T follicular helper cell (primary cell): Measurements from ENCODE around the gene MLPH.

Experiments
- DNase-seq: peaks from one replicate; pipeline ENCODE4 v3.0.0-alpha.2; 2020; ENCODE audit warnings: low read depth

The MLPH gene

DNA sequence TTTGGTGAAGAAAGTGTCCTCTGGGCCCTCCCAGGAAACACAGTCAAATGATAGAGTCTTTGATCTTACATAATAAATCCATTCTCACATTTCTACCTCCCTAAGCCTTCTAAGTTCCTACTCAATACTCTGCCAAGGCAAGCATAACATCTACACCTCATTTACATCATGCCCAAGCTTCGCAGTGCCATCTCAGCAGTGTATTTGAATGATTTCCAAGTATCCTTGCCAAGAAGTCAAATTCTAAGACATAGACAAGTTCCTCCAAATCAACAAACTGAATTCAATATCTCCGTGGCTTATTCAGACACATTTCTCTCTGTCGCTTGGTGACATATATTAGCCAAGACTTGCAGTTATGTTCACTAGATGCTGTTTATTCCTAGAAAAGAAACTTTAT, 8.1 kb upstream of the MLPH start:
- DNase-seq = no peak

DNA sequence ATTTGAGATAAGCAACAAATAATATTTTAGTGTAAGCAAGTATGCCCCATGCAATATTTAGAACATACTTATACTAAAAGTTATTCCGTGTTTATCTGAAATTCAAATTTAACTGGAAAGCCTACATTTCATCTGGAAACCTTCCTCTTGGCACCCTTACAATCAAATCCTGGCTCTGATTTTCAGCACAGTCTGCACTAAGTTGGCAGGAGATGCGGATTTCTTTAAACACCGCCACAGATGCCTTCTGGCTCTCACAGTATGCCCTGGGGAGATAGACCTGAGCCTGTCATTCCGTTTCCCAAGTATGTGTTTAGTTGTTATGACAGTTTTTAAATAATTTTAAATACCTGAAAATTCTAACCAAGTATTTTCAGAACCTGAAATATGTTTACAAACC, 7.3 kb upstream of the MLPH start:
- no peak for DNase-seq

DNA sequence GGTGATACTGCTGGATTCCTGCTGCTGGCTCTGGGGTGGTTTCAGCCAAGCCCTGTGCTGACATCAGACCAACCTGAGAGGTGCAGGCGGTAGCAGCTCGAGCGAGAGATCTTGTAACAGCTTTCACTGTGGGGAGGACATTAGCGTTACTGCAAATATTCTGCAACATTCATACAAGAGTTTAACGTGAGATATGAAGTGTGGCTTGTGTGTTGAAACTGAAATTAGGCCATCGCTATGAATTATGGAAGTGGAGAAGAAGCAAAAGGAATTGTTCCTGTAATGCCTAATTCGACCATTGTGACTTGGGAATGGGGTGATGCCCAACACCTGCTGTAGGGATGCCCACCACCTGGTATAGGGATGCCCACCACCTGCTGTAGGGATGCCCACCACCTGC, 6.5 kb upstream of the MLPH start:
- no peak for DNase-seq

DNA sequence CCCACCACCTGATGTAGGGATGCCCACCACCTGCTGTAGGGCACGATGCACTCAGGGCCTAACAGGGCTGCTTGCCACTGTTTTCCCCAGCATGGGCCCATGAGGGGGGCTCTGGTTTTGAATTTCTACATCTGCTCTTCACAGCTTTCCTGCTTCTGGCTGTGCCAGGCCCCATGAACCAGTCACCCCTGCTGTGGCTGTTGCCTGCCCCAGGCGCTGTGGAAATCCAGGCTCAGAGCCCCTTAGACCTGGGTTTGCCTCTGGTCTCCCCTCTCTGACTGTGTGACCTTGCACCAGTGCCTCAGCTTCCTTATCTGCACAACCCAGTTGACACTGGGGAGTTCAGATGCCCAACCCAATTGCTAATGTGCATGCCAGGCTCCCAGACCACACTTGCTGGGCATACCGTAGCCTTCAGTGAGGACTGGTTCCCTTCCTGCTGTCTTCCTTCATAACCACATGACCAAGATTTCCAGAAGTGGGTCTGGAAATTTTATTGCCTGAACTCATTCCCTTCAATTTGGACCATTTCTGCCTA, 6.0 kb upstream of the MLPH start:
- DNase-seq = no peak

DNA sequence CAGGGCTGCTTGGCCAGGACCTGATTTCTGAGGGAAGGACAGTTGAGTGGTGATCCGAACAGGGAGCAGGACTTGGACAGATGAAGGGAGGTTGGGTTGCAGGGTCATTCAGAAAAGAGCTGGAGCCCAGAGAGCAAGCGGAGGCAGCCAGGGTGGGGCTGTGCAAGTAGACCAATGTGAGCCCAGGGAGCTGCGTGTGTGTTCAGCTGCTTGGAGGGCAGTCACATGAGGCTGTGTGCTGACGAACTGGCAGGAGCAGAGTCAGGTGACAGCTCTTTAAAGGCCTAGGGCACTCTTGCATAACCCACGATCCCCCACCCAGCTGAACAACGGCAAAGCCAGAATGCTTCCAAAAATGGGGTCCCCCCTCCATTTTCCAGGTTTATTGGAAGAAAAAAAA, 4.6 kb upstream of the MLPH start:
- no peak for DNase-seq

DNA sequence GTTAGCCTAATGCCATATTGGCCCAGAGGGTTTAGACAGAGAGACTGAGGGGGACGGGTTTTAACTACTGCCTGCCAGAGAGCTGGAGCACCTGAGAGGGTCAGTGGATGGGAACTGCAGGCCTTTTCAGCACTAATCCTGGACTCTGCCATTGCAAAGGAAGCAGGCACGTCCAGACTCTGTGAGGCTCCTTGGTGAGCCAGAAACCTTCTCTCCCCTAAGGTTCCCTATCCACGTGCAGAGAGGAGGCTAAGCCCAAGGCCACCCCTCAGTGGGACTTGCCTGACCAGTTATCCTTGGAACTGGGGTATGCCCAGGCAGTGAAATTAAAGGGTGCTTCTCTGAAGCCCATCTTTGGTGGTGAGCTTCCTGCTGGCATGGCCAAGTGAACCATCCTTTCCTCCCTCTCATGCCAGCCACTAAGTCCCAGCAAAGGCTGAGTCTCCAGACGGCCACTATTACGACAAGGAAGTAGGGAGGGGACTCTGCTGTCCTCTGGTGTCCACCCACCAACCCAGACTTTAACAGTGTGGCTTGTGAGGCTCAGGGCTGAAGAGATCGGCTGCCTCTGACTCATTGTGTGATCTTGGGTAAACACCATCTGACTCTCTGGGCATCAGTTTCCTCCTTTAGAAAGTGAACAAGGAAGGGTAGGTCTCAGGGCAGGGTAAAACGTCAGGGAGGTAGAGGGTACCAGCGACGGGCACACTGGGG, 3.9 kb upstream of the MLPH start:
- DNase-seq = no peak

DNA sequence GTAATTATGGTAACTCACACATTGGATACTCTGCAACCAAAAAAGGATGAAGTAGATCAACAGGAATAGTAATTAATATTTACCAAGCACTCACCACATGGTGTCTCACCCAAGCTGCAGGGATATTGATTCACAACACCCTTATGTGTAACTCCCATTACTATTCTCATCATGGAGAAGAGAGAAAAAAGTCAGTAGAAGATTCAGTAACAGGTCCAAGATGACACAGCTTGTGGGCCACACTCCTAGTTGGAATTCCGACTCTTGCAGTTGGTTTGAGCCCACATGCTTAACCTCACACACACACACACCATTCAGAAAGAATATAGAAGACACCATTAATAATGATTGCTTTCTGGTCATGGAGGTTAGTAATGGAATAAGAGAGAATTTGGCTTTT, 1.7 kb upstream of the MLPH start:
- no peak for DNase-seq

DNA sequence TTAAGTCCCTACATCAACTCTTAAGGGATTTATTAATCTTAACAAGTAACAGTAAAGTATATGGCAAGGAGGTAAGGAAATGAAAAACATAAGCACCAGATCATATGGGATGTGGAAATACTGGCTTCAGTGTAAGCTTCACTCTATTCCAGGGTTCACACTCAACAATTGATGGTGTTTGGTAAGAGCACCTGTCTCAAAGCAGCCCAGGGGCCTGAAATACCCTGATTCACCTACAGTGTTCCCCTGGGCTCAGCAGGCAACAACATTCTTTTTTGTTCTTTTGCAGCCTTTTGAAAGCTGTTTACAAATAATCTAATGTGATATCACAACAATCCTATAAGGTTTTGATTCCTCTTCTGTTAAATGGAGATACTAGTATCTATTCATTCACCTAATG, 1.2 kb upstream of the MLPH start:
- DNase-seq = no peak

DNA sequence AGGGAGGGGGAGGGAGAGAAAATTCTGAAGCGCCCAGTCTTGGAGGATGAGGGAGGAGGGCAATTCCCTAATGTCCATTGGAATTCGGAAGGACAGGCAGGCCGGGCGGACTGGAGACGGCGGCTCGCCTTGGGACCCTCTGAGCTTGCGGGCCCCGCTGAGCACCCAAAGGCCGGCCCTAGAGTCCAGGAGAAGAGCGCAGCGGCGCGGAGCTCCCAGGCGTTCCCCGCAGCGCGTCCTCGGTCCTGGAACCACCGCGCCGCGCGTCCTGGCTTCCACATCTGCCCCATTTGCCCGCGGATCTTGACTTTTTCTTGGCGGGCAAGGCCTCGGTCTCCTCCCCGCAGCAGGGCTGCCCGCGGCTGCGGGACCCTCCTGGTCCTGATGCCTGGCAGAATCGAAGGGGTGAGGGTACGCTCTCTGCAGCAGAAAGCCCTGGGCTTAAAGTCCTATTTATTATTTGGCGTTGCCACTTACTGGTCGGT, 675 bp upstream of the MLPH start:
- DNase-seq = no peak

DNA sequence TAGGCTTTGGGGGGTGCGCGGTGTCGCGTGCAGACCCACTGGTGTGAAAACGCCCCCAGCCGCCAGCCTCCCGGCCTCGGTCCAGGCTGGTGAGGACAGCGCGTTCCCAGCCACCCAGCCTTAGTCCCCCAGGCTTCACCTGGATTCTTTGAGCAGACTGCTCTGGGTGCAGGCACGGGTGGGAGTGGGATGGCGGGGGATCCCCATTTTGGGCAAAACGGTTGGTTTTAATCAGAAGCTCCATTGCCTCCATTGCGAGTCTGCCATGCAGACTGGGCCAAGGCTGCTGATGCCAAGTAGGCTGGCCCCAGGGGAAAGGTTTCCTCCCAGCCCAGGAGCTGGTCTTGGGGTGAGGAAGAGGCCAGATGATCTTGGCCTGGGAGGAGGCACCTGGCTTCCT, 445 bp downstream of the MLPH start:
- DNase-seq = no peak

DNA sequence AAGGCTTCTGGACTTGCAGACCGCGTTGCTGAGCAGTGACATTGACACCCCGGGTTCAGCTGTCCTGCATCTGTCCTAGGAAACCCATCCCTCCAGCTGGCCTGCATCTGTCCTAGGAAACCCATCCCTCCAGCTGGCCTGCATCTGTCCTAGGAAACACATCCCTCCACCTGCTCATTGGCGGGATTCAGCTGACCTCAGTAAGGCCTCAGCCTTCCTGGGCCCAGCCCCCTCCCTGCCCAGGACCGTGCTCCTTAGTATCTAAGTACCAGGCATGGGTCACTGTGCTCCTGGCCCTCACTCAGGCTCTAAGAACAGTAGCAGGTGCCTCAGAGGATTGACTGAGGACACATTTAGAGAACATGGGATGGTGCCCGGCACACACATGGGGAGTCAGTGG, 1.2 kb downstream of the MLPH start:
- DNase-seq = no peak

DNA sequence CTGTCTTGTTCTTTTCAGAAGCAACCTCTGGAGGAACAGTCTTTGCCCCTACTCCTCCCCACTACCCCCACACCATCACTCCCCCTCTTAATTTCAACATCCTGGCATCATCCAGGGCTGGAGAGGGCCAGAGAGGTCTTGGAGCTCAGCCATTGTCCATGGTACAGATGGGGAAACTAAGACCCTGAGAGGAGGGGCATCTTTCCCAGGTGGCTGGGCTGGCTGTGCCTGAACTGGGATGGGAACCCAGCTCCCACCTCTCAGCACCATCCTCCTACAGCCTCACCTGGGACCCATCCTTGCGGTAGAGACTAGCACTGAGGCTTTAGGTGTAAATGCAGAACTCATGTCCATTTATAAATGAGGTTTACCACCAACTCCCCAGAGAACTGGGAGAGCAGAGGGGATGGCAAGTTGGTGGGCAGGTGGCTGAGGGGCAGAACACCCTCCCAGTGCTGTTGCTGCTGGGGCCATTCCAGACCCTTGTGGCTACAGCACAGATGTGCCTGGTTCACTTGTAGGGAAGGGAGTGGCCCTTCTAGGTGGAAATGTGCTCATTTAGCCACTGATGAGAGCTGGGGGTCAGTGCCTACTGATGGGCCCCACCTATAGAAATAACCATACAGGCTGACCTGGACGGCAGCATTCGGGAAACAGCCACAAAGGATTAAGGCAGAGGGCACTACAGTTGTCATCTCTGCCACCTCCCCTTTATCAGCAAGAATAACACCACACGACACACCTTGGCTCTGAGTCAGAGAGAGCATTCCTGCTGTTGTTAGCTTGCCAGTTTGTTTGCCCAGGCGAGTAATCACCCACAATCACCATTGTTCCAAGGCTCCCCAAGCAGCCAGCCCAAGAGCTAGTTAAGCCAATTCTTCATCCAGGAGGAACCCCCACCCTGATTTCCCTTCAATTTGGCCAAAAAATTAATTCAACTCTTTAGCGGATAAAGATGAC, 2.1 kb downstream of the MLPH start:
- DNase-seq = no peak

DNA sequence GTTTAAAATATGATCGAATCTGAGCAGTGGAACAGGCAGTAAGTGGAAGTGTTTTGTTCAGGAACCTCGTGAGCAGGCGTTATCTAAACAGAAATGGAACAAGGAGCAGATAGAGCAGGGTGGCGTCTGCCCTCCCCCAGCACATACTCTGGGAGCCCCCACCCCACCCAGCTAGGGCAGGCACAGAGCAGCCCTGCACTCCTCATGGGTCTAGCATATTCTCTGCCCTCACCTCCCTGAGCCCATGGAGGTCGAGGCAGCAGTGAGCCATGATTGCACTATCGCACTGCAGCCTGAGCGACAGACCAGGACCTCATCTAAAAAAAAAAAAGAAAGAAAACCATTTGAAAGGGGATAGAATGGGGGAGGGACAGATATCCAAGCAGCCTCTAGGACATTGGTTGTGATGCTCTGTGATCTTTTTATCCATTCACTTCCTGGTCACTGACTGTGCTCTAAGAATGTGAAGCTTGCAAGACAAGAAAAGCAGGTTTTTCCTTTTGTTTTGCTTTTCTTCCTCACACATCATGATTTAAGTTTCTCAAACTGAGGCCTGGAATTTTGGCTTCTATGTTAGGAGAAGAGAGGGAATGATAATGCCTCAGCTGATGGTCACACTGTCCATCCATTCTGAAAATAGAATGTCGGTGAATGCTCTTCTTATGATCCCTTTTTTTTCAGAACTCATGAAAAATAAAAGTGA, 3.1 kb downstream of the MLPH start:
- no peak for DNase-seq

DNA sequence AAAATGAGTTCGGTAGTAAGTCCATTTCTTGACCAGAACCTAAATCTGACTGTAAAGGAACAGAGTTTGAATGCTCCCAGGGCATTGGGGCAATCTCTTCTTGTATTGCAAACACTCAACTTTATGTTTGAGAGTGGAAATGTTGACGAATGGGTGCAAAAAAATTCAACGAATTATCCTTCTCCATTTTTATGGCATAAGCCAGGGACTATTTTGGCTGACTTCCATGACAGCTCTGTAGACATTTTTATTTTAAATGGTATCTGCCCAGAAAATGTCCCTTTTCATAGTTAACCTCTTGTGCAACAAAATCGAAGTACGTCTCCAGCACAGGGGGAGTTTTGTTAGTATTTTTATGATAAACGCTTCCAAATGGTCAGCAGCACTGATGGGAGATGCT, 3.7 kb downstream of the MLPH start:
- no peak for DNase-seq

DNA sequence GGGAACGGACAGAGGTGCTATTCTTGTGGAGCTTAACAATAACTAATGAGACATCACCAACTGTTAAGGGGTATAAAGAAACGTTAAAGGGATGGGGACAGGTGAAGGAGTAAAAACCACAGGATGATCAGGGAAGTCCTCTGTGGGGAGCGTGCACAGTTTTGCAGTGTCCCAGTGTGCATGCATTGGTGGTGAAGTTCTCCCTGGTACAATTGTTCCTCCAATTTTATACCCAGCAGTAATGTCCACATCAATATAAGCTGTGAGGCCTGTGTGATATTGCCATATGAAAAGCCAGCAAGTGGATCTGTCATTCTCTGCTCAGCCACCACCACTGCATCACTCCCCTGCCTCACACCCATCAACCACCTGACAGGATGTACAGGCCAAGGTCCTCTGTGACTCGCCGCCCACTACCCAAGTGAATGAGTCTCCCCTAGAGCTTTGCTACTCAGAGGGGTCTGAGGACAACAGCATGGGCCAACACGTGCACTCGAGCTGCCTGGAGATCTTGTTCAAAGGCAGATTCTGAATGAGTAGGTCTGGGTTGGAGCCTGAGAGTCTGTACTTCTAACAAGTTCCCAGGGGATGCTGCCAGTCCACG, 4.6 kb downstream of the MLPH start:
- no peak for DNase-seq

DNA sequence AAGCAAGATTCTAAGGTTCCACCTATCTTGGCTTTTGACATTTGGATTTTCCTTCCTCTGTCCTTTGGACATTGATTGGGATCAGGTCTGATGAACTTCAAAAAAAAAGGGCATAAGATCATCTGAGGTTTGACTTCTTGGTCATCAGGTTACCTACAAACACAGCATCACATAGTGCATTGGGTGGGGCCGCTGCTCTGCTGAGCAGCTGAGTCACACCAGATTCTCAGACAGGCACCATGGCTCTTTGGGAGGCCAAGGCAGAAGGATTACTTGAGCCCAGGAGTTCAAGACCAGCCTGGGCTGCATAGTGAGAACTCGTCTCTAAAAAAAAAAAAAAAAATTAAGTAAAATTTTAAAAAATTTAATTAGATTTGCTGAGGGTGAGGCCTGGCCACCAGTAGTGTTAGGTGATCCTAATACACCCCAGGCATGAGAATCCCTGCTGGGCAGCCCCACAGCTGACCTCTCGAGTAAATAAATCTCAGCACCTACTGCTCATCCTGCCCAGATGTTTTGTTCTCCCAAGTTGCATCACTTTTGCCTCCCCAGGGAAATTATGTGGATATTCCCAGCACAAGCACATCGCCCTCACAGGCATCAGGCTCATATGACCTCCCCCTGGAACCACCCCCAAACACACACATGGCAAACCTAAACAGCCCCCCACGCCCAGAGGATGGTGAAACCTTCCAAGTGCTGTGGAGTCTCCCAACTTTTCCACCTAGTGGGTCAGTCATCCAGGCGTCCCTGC, 5.3 kb downstream of the MLPH start:
- DNase-seq = no peak

DNA sequence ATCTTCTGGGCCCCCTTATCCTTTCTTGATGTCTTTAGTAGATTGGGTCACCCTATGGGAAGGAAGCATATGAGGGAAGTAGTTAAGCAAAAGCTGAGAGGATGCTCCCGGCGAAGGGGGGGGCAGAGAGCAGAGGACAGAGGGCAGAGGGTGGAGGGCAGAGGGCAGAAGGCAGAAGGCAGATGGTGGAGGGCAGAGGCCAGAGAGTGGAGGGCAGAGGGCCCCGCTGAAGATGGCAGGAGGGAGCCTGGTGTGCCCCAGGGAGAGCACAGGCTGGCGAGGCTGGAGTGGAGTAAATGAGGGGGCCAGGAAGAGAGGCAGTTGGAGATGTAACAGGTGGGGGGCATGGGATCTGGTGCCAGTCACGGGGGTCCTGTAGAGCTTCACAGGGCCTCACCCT, 7.0 kb downstream of the MLPH start:
- no peak for DNase-seq

DNA sequence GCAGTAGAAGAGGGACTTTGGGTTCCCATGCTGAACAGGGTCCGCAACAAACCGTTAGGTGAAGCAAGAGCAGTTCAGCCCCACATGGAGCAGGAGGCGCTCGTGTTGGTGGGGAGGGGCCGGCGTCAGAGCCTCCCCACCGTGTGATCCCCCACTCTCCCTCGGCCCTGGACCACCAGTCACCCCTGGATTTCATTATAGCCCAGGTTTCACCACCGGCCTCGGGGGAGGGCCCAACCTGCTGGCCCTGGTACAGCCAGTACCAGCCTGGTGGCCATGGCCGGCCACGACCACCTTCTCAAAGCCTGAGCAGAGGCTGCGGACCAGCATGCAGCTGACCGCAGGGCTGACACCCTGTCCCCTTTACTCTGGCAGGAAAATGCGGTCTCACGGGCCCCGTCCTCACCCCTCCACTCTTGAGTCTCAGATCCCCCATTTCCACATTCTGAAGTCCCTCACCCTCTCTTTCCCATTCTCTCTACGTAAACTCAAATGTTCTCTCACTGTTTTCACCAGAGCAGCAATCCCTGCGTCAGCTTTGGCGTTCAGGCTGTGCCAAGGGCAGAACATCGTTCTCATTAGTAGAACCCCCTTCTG, 8.6 kb downstream of the MLPH start:
- DNase-seq = no peak

DNA sequence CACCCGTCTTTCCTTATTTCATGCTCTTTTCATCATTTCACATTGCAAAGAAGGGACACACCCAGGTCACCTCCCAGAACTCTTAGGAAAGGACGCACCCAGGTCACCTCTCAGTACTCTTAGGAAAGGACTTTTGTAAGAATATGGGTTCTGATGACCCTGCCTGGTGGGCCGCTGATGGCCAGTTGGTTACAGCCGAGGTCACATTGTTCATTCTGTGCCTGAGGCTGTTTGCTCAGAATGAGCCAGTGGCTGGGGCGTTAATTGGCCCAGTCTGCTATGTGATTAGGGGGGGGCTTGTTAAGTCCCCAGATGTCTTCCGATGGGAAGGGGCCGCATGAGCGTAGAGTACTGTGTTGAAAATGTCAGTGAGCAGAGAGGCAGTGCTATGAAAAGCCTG, 9.4 kb downstream of the MLPH start:
- DNase-seq = no peak

DNA sequence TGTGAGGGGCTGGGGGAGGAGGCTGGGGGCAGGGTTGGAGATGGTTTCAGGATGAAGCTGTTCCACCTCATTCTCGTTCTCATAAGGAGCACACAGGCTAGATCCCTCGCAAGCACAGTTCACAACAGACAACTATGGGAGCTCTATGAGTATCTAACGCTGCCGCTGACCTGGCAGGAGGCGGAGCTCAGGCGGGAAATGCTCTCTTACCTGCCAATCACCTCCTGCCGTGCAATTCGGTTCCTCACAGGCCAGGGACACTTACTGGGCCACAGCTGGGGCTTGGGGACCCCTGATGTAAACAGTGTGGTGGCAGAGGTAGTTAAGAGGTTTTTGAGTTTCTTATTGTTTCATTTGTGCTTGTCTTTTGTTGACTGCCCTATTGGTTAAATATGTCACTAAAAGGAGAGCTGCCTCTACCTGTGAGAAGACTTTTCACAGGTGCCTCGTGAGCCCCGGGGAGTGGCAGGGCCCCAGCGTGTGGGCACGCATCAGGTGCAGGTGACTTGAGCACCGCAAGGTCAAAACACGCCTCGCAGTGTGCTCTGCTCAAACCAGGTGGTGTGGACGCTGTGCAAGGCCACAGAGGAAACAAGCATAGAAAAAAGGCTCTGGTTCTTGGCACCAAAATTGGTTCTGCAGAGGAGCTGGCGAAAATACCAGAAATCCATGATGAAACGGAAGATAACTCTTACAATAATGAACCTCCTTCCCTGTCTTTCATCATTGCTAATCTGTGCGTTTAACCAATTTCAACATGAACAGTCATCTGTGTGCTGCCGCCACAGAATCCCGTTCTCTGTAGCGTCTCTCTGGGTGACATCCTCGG, 10.2 kb downstream of the MLPH start:
- DNase-seq = no peak
